ENCODE measurements around the gene CTH. TPM values are rescaled to one million over a fixed set of nuclear protein-coding genes. Genes with fewer than 3 reads are reported as not detected.
"Not testable (repeated sequence)": the region's sequence is repeated elsewhere in the genome, so short reads cannot be mapped to it uniquely, and the experiment has no call there.

CTH gene
- total RNA-seq, 2 donors from 2014 or later, result 19.1 to 26.2 TPM

DNA sequence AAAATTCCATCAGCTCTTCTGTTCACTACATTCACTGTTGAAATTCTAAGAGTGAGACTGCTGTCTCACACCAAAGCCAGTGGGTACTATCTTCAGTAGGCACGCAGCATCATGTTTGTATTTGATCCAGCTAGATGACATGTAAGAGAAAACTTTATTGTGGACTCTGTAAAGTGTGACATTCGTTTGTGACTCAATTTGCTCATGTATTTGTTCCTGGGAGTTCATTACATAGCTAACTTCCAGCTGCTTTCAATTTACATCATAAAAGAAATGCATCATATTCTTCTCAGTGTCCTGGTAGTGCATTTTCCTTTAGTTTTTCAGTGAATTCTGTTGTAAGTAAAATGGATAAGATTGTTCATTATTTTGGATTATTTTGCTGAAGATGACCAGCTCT, 31.4 kb downstream of the CTH start:
- no peak overlapping the region for H3K27ac ChIP-seq (ENCODE audit: low read depth, low read length)
- H3K4me1 ChIP-seq (ENCODE audit: control insufficient read depth, insufficient read depth, low read length), result no peaks in the 10 kb centered on the region
- peaks cover 22% of the 10 kb centered on the region for H3K36me3 ChIP-seq (ENCODE audit: control insufficient read depth, insufficient read depth, low read length)
- H3K27me3 ChIP-seq (ENCODE audit: control insufficient read depth, insufficient read depth, low read length, poor library complexity, severe bottlenecking), result no peaks in the 10 kb centered on the region
- no peak for TF ChIP-seq CTCF (conservative IDR thresholded peaks at IDR 0.05)
- H3K36me3 Mint-ChIP-seq (ENCODE audit: low read depth), result peaks cover 20% of the 10 kb centered on the region
- H3K4me3 ChIP-seq (ENCODE audit: low read length), result no peak overlapping the region
- no peaks in the 10 kb centered on the region for H3K27me3 Mint-ChIP-seq (ENCODE audit: insufficient read depth)
- no peak overlapping the region for H3K9ac ChIP-seq (ENCODE audit: extremely low read depth, low read length, poor library complexity, severe bottlenecking)
- peak overlapping the region; percentile 17 for H3K27ac Mint-ChIP-seq
- no peaks in the 10 kb centered on the region for H3K9me3 Mint-ChIP-seq
- no peak for DNase-seq
- H3K9me3 ChIP-seq (ENCODE audit: control insufficient read depth, low read length), result no peaks in the 10 kb centered on the region
- peaks cover 23% of the 10 kb centered on the region for H3K4me1 Mint-ChIP-seq
- WGBS, 2 experiments (ENCODE audit: insufficient coverage in 1 of 2, insufficient read length in 1 of 2), result 73% methylated on average over 2 of the region's 2 CpGs; no CpG with 5 or more reads in 1 of the 2 experiments
- no peak overlapping the region for H3K4me3 Mint-ChIP-seq

- Histone ChIP-seq H3K4me3 (ENCODE audit: low read length) (no peak overlapping the region), H3K4me1 (ENCODE audit: control insufficient read depth, insufficient read depth, low read length) (no peaks in the 10 kb centered on the region), H3K27me3 (ENCODE audit: control insufficient read depth, insufficient read depth, low read length, poor library complexity, severe bottlenecking) (no peaks in the 10 kb centered on the region), H3K36me3 (ENCODE audit: control insufficient read depth, insufficient read depth, low read length) (peaks cover 13% of the 10 kb centered on the region), H3K27ac (ENCODE audit: low read depth, low read length) (no peak overlapping the region), H3K9ac (ENCODE audit: extremely low read depth, low read length, poor library complexity, severe bottlenecking) (no peak overlapping the region), H3K9me3 (ENCODE audit: control insufficient read depth, low read length) (no peaks in the 10 kb centered on the region)
- no peak for DNase-seq
- Mint-ChIP-seq H3K4me1 (peaks cover 23% of the 10 kb centered on the region), H3K27ac (no peak overlapping the region), H3K36me3 (ENCODE audit: low read depth) (peaks cover 11% of the 10 kb centered on the region), H3K27me3 (ENCODE audit: insufficient read depth) (no peaks in the 10 kb centered on the region), H3K4me3 (no peak overlapping the region), H3K9me3 (no peaks in the 10 kb centered on the region)
- WGBS, 2 experiments (ENCODE audit: insufficient coverage in 1 of 2, insufficient read length in 1 of 2), result 80% methylated on average over 1 of the region's 1 CpG; no CpG with 5 or more reads in 1 of the 2 experiments
- no peak for TF ChIP-seq CTCF (conservative IDR thresholded peaks at IDR 0.05)
Observed at GRCh38 chr1:70443739-70444138, 32.7 kb downstream of the CTH start.

DNA sequence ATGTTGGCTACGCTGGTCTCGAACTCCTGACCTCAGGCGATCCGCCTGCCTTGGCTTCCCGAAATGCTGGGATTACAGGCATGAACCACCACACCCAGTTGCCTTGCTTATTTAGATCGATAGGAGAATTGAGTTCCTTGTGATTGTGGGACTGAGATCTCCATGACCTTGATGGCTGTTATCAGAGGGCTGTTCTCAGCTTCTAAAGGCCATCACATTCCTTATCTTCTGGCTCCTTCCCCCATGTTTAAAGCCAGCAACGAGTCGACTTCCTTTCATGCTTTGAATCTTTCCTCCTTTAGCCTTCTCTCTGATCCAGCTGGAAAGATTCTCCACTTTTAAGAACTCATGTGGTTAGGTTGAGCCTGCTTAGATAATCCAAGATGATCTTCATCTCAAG, 38.0 kb downstream of the CTH start:
- H3K9ac ChIP-seq (ENCODE audit: extremely low read depth, low read length, poor library complexity, severe bottlenecking), result no peak overlapping the region
- 80 to 91% methylated on average over 3 to 8 of the region's 8 CpGs for WGBS, 2 experiments (ENCODE audit: insufficient coverage in 1 of 2, insufficient read length in 1 of 2)
- H3K36me3 ChIP-seq (ENCODE audit: control insufficient read depth, insufficient read depth, low read length), result no peaks in the 10 kb centered on the region
- TF ChIP-seq CTCF (conservative IDR thresholded peaks at IDR 0.05), result no peak
- Mint-ChIP-seq H3K27me3 (ENCODE audit: insufficient read depth) (no peaks in the 10 kb centered on the region), H3K4me1 (peaks cover 4% of the 10 kb centered on the region), H3K27ac (peak overlapping the region; percentile 69), H3K4me3 (no peak overlapping the region), H3K9me3 (peaks cover 5% of the 10 kb centered on the region), H3K36me3 (ENCODE audit: low read depth) (peaks cover 3% of the 10 kb centered on the region)
- no peak overlapping the region for H3K4me3 ChIP-seq (ENCODE audit: low read length)
- H3K27me3 ChIP-seq (ENCODE audit: control insufficient read depth, insufficient read depth, low read length, poor library complexity, severe bottlenecking), result no peaks in the 10 kb centered on the region
- no peaks in the 10 kb centered on the region for H3K4me1 ChIP-seq (ENCODE audit: control insufficient read depth, insufficient read depth, low read length)
- no peak for DNase-seq
- H3K27ac ChIP-seq (ENCODE audit: low read depth, low read length), result no peak overlapping the region
- no peaks in the 10 kb centered on the region for H3K9me3 ChIP-seq (ENCODE audit: control insufficient read depth, low read length)

- not testable (repeated sequence) for H3K27me3 ChIP-seq (ENCODE audit: control insufficient read depth, insufficient read depth, low read length, poor library complexity, severe bottlenecking); H3K4me1 Mint-ChIP-seq; H3K36me3 ChIP-seq (ENCODE audit: control insufficient read depth, insufficient read depth, low read length); H3K9me3 ChIP-seq (ENCODE audit: control insufficient read depth, low read length); H3K9ac ChIP-seq (ENCODE audit: extremely low read depth, low read length, poor library complexity, severe bottlenecking); H3K27me3 Mint-ChIP-seq (ENCODE audit: insufficient read depth); H3K9me3 Mint-ChIP-seq; DNase-seq; H3K36me3 Mint-ChIP-seq (ENCODE audit: low read depth); H3K27ac ChIP-seq (ENCODE audit: low read depth, low read length); H3K27ac Mint-ChIP-seq; H3K4me1 ChIP-seq (ENCODE audit: control insufficient read depth, insufficient read depth, low read length); H3K4me3 Mint-ChIP-seq; H3K4me3 ChIP-seq (ENCODE audit: low read length)
- WGBS, 2 experiments (ENCODE audit: insufficient coverage in 1 of 2, insufficient read length in 1 of 2), result 82% methylated on average over 3 of the region's 3 CpGs; no CpG with 5 or more reads in 1 of the 2 experiments
Observed at GRCh38 chr1:70452164-70452939, 41.3 kb downstream of the CTH start.
